Measurements from ENCODE around the gene TRMT10B. TPM values are rescaled to one million over a fixed set of nuclear protein-coding genes. Genes with fewer than 3 reads are reported as not detected.

TRMT10B gene
- total and polyA plus RNA-seq, 10 of the 15 experiments (the other 5 are each of a cell fraction or from before 2014, with no cell fraction given) = 3.7 to 11.7 (median 6.8) TPM

DNA sequence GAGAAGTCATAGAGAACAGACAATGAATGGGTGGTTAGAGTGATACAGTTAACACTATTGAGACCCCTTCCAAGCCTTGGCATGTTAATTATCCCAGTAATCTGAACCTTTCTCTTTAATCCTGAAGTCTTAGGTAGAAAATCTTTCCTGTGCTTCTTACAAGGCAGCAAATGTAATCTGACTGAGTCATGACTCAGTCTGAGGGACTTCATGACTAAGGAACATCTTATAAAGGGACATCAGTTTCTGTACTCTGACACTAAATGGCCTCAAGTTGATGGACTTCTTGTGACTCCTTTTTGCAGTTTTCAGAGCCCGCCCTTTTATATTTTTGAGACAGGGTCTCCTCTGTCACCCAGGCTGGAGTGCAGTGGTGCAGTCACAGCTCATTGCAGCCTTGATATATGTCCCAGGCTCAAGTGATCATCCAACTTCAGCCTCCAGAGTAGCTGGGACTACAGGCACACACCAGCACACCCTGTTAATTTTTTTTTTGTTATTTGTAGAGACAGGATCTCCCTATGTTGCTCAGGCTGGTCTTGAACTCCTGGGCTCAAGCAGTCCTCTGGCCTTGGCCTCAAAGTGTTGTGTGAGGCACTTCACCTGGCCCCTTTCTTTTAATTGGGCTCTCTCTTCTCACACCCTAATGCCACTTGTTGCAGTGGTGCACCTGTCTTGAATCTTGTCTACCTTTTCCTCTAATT is 21.8 kb downstream of the TRMT10B start:
- H4K20me1 ChIP-seq (ENCODE audit: control insufficient read depth, insufficient read depth) = no peaks in the 10 kb centered on the region
- 100% methylated on average over 1 of the region's 1 CpG for WGBS (ENCODE audit: insufficient coverage, insufficient replicate concordance, low lambda C conversion rate, missing lambda C conversion rate)
- H3K4me2 ChIP-seq (ENCODE audit: control insufficient read depth, insufficient read depth) = no peak overlapping the region
- TF ChIP-seq ZNF622 (IDR thresholded peaks at IDR 0.05) (no peak), FOS (IDR thresholded peaks at IDR 0.05; ENCODE audit: borderline replicate concordance, extremely low read depth, insufficient read length) (no peak), ESRRA (IDR thresholded peaks at IDR 0.05; ENCODE audit: low read length) (no peak), NRF1 (conservative IDR thresholded peaks at IDR 0.05; ENCODE audit: low read depth, low read length) (no peak), SUPT20H (IDR thresholded peaks at IDR 0.05; ENCODE audit: borderline replicate concordance, control insufficient read depth, low read depth, low read length) (no peak), ZNF274 (IDR thresholded peaks at IDR 0.05; ENCODE audit: insufficient read depth, insufficient read length) (no peak), ZBED1 (IDR thresholded peaks at IDR 0.05; ENCODE audit: borderline replicate concordance) (no peak), ASH2L (IDR thresholded peaks at IDR 0.05; ENCODE audit: borderline replicate concordance, low read depth) (no peak), CHD2 (IDR thresholded peaks at IDR 0.05; ENCODE audit: borderline replicate concordance, low read depth, low read length) (no peak)
- H3K27me3 ChIP-seq (replicated peaks in 1 of 2; ENCODE audit: control insufficient read depth in 2 of 2, insufficient read depth in 2 of 2, low read length in 1 of 2) = no peaks in the 10 kb centered on the region
- ChIA-PET POLR2A (interaction anchor here (2.0 kb wide), 1 partner anchor 9 kb away, joined by 8 read pairs; the partner anchor contains the start of gene EXOSC3), SMC1A (ENCODE audit: uncharacterized antibody, unreplicated experiment) (interaction anchor here (0.5 kb wide), 1 partner anchor 828 kb away, joined by 3 read pairs; no protein-coding TSS in a partner anchor), RAD21 (ENCODE audit: unreplicated experiment) (no interaction called here), CTCF (interaction anchor here (1.5 kb wide), 1 partner anchor 8 kb away, joined by 5 read pairs; no protein-coding TSS in a partner anchor)
- H3K4me1 ChIP-seq (ENCODE audit: control insufficient read depth, insufficient read depth, low read length) = no peaks in the 10 kb centered on the region
- no peak overlapping the region for H3K4me3 ChIP-seq
- in situ Hi-C loops (cut with MboI) (no loop called here), intact Hi-C loops (cut with micrococcal nuclease; ENCODE audit: unreplicated experiment) (no loop called here)
- no peaks in the 10 kb centered on the region for H3K9me3 ChIP-seq (replicated peaks; ENCODE audit: control insufficient read depth, insufficient read depth, low read length)
- ATAC-seq = no peak
- no peak overlapping the region for H2AFZ ChIP-seq (ENCODE audit: control insufficient read depth, low read depth, low read length)
- no TSS peak for BruUV-seq (replicated peaks)
- no peak for DNase-seq (ENCODE audit: low read depth, low spot score)
- H3K9ac ChIP-seq (ENCODE audit: control insufficient read depth, insufficient read depth, low read length) = no peak overlapping the region
- H3K36me3 ChIP-seq (ENCODE audit: control insufficient read depth in 2 of 2, insufficient read depth in 2 of 2, low read length in 1 of 2) = peaks cover 9 to 19% of the 10 kb centered on the region in 2 experiments
- H3K79me2 ChIP-seq (ENCODE audit: control insufficient read depth, insufficient read depth, low read length) = no peaks in the 10 kb centered on the region
- H3K27ac ChIP-seq (ENCODE audit: control insufficient read depth, insufficient read depth) = no peak overlapping the region
- FAIRE-seq = no peak
